Rectal smooth muscle tissue (tissue), 1 donor: ENCODE data around the gene DNPEP.
A peak's percentile ranks its signal among the peaks of the same experiment; 100 is the strongest.

Source experiments
- H3K27ac ChIP-seq: one replicate; pipeline ENCODE4 v1.7.0; 2013; ENCODE audit warnings: low read depth, low read length, inconsistent platforms
- H3K27me3 ChIP-seq: one replicate; pipeline ENCODE4 v1.7.0; 2013; ENCODE audit warnings: low read length; ENCODE audit not compliant: control insufficient read depth, insufficient read depth
- H3K36me3 ChIP-seq: one replicate; pipeline ENCODE4 v1.7.0; 2013; ENCODE audit warnings: low read length; ENCODE audit not compliant: control insufficient read depth, insufficient read depth
- H3K4me1 ChIP-seq: one replicate; pipeline ENCODE4 v1.7.0; 2013; ENCODE audit warnings: low read length; ENCODE audit not compliant: control insufficient read depth, insufficient read depth
- H3K4me3 ChIP-seq: one replicate; pipeline ENCODE4 v1.7.0; 2013; ENCODE audit warnings: low read length
- H3K9ac ChIP-seq: one replicate; pipeline ENCODE4 v1.7.0; 2013; ENCODE audit warnings: low read length

The DNPEP gene

DNA sequence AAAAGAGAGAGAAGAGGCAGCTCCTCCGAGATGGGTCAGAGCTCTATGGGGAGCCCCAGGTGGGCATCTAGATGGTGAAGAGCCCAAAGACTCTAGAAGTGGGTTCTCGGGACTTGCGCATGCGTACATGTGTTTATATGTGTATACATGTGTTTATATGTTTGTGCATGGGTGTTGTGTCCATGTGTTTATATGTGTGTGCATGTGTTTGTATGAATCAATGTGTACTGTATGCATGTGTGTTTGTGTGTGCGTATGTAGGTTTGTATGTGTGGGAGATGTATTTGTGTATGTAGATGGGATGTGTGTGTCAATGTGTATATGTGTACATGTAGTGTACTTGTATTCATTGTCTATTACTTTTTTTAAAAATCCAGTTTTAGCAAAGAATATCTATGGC lies 25.6 kb downstream of the DNPEP start:
- no peaks in the 10 kb centered on the region for H3K4me1 ChIP-seq
- no peak overlapping the region for H3K27ac ChIP-seq
- H3K27me3 ChIP-seq = peaks cover 16% of the 10 kb centered on the region
- H3K9ac ChIP-seq = no peak overlapping the region
- H3K4me3 ChIP-seq = no peak overlapping the region
- no peaks in the 10 kb centered on the region for H3K36me3 ChIP-seq

DNA sequence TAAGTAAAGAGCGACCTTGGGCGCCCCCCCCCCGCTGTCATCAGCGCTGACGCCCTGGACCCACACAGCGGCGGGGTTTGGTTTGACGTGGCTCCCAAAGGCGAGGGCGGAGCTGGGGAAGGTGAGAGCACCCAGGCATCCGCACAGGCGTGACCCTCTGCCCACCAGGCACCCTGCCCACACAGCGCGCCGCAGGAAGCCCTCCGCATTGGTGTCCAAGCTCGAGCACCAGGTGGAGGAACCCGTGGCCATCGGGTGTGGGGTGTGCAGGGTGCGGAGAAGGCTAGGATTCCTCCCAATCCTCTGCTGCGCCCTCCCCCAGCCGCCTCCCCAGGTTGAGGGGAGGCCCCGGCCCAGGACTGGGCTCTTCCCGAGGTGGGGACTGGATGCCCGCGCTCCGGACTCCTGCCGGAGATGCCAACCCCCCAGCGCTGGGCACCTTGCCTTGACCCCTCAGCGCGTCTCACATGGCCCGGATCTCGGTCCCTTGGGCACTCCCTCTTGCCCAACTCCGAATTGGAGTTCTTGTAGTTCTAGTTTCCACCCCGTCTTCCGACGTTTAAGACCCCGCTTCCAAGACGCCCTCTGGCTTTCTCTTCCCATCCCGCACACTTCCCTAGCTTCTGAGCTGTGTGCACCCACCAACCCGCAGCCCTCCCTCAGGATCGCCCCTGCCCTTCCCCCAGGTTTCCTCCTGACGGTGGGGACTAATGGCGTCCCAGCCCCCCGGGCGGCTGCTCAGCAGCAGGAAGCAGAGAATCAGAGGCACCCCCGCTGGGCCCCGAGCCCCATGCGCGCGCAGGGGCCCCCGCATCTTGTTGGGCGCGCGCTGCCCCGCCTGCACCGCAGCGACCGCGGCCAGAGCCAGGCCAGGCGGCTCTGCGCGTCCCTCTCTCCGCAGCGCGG lies 29.3 kb downstream of the DNPEP start:
- no peak overlapping the region for H3K27ac ChIP-seq
- H3K9ac ChIP-seq = no peak overlapping the region
- H3K27me3 ChIP-seq = peaks cover 22% of the 10 kb centered on the region
- H3K36me3 ChIP-seq = no peaks in the 10 kb centered on the region
- no peaks in the 10 kb centered on the region for H3K4me1 ChIP-seq
- peak overlapping the region; percentile 15 for H3K4me3 ChIP-seq

DNA sequence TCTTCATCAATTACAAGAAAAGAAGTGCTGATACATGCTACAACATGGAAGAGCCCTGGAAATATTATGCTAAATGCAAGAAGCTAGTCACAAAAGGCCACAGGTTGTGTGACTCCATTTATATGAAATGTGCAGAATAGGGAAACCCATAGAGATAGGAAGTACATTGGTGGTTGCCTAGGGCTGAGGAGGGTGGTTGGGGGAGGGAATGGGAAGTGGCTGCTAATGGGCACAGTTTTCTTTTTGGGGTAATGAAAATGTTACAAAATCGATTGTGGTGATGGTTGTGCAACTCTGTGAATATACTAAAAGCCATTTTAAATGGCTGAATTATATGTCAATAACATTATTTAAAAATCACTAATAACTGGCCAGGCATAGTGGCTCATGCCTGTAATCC lies 30.9 kb downstream of the DNPEP start:
- no peak overlapping the region for H3K9ac ChIP-seq
- H3K36me3 ChIP-seq = no peaks in the 10 kb centered on the region

GRCh38 chr2:219354582-219354981 lies 33.1 kb downstream of the DNPEP start:
- Histone ChIP-seq H3K27ac (no peak overlapping the region), H3K27me3 (peaks cover 24% of the 10 kb centered on the region), H3K9ac (no peak overlapping the region)

More for the DNA sequence above, 30.9 kb downstream of the DNPEP start:
- no peak overlapping the region for H3K4me3 ChIP-seq
- peaks cover 22% of the 10 kb centered on the region for H3K27me3 ChIP-seq
- H3K4me1 ChIP-seq = no peaks in the 10 kb centered on the region
- no peak overlapping the region for H3K27ac ChIP-seq

DNA sequence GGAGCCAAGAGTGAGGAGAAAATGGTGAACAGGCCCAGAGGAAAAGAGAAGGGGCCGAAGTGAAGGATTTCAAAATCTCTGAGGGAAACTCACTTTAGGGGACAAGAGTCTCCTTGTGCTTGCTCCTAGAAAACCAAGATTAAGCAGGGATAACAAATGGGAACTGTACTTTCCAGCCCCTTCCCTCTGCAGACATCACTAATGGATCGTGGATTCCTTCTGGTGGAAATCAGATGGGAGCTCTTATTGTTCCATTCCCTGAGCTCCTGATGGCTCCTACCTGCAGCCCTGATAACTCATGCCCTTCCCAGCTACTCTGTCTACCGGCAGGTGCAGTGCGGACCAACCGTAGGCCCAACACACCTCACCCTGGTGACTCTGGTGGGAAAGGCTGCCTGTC lies 34.6 kb downstream of the DNPEP start:
- Histone ChIP-seq H3K27me3 (peaks cover 15% of the 10 kb centered on the region), H3K4me3 (no peak overlapping the region), H3K9ac (no peak overlapping the region), H3K4me1 (no peaks in the 10 kb centered on the region), H3K27ac (no peak overlapping the region), H3K36me3 (no peaks in the 10 kb centered on the region)

More at GRCh38 chr2:219354582-219354981, 33.1 kb downstream of the DNPEP start:
- H3K4me1 ChIP-seq = no peaks in the 10 kb centered on the region
- H3K4me3 ChIP-seq = no peak overlapping the region
- H3K36me3 ChIP-seq = no peaks in the 10 kb centered on the region

DNA sequence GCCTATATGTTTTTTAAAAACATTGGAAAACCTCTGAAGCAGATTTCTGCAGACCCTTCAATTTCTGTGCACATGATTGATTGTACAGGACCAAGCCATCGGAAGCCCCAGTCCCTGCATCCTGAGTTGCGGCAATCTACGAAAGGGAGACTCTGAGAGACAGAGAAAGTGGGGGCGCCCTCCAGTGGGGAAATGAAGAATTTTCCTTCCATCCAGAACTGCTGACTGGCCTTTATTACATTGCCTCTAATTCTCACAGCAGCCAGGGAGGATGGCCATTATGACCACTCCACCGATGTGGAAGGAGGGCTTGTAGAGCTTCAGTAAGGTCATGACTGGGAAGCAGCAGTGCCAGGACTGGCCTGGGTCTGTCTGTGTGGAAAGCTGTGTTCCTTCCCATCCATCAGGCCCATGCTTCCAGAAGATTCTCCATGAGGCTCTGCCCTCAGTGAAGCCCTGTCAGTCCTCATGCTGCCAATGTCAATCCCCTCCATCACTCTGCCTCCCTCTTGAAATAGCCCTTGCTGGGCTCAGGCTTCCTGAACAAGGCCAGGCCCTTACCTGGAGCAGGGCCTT lies 35.2 kb downstream of the DNPEP start:
- no peak overlapping the region for H3K27ac ChIP-seq
- no peaks in the 10 kb centered on the region for H3K36me3 ChIP-seq
- H3K9ac ChIP-seq = no peak overlapping the region
- no peak overlapping the region for H3K4me3 ChIP-seq
- peaks cover 11% of the 10 kb centered on the region for H3K27me3 ChIP-seq
- H3K4me1 ChIP-seq = no peaks in the 10 kb centered on the region

- no peak overlapping the region for H3K27ac ChIP-seq
- peaks cover 11% of the 10 kb centered on the region for H3K27me3 ChIP-seq
- no peak overlapping the region for H3K4me3 ChIP-seq
Measured at GRCh38 chr2:219350710-219351221, 36.9 kb downstream of the DNPEP start.

GRCh38 chr2:219350215-219350614 lies 37.5 kb downstream of the DNPEP start:
- peaks cover 11% of the 10 kb centered on the region for H3K27me3 ChIP-seq
- H3K36me3 ChIP-seq = no peaks in the 10 kb centered on the region
- no peak overlapping the region for H3K9ac ChIP-seq
- no peak overlapping the region for H3K4me3 ChIP-seq
- no peaks in the 10 kb centered on the region for H3K4me1 ChIP-seq
- H3K27ac ChIP-seq = no peak overlapping the region

More at GRCh38 chr2:219350710-219351221, 36.9 kb downstream of the DNPEP start:
- no peak overlapping the region for H3K9ac ChIP-seq
- no peaks in the 10 kb centered on the region for H3K36me3 ChIP-seq
- no peaks in the 10 kb centered on the region for H3K4me1 ChIP-seq

DNA sequence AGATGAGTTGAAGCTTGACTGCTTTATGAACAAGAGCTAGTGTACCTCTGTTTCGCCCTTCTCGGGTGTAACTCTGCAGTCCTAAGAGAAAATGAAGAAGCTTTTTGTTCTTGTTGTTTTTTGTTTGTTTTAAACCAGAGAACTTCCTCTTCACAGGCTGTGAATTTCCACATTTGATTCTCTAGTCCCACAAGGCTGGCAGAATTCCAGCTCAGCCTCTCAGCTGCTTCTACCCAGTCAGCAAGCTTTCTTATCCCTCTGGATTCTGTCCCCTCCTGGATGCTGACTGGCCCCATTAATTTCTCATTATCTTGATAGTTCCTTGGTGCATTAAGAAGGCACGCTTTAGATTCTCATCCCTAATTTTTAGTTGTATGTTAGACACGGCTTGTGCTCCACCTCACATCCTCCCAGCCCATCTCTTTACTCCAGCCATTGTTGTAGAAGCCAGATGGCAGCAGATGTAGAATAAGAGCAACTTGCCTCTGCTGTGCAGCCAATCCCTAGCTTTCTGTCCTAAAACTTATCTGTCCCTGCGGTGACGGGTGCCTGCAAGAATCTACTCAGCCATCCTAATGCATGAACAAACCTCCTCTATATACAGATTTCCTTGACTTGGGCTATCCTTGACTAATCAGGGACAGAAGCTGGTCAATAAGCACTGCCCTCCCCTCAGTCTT lies 42.8 kb downstream of the DNPEP start:
- no peak overlapping the region for H3K9ac ChIP-seq
- no peaks in the 10 kb centered on the region for H3K4me1 ChIP-seq
- no peak overlapping the region for H3K4me3 ChIP-seq
- no peaks in the 10 kb centered on the region for H3K27me3 ChIP-seq
- H3K27ac ChIP-seq = no peak overlapping the region
- no peaks in the 10 kb centered on the region for H3K36me3 ChIP-seq

- Histone ChIP-seq H3K9ac (no peak overlapping the region), H3K27me3 (peaks cover 11% of the 10 kb centered on the region), H3K4me3 (no peak overlapping the region), H3K27ac (no peak overlapping the region), H3K4me1 (no peaks in the 10 kb centered on the region), H3K36me3 (no peaks in the 10 kb centered on the region)
Measured at GRCh38 chr2:219335373-219335786, 52.3 kb downstream of the DNPEP start.

GRCh38 chr2:219334076-219334475 lies 53.6 kb downstream of the DNPEP start:
- peaks cover 14% of the 10 kb centered on the region for H3K27me3 ChIP-seq
- H3K36me3 ChIP-seq = no peaks in the 10 kb centered on the region
- H3K9ac ChIP-seq = no peak overlapping the region
- H3K4me1 ChIP-seq = no peaks in the 10 kb centered on the region
- no peak overlapping the region for H3K27ac ChIP-seq
- H3K4me3 ChIP-seq = no peak overlapping the region

DNA sequence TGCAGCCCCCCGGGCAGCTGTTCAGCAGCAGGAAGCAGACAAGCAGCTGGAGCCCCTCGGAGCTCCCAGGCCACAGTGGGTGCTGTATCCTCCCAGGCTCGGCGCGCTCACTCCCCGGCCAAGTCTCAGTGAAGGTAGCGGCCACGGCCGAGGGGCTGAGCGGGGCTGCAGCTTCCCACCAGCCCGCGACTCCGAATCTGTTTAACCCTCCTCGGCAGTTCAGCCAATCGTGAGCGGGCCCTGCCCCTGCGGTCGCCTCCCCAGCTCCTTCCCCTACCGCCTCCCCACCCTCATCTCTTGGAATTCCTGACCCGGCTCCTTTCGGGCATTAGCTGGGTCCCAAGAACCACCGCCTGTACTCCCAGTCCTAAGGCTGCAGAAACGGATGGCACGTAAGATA lies 55.2 kb downstream of the DNPEP start, which contains the start of gene RESP18:
Gene RESP18, minus strand, starts transcription at position 203 of the 400 bp plus-strand sequence.
- Histone ChIP-seq H3K4me3 (no peak within 1 kb of the TSS), H3K36me3 (no peaks in the 10 kb centered on the region), H3K9ac (no peak within 1 kb of the TSS), H3K27ac (no peak within 1 kb of the TSS), H3K27me3 (peaks cover 14% of the 10 kb centered on the region), H3K4me1 (no peaks in the 10 kb centered on the region)
